Heart right ventricle (tissue), 16 donors: ENCODE measurements around the gene MAST2. TPM values are rescaled to one million over a fixed set of nuclear protein-coding genes. Genes with fewer than 3 reads are reported as not detected.
"Not testable (repeated sequence)": the region's sequence is repeated elsewhere in the genome, so short reads cannot be mapped to it uniquely, and the experiment has no call there.

Experiments
- ATAC-seq, 8 donors: fragments of 200-7000 bp; cut with Tn5 transposase; one replicate each; pipeline ENCODE4 v1.9.1; 2020; ENCODE audit warnings: mild to moderate bottlenecking in 8 of 8, moderate library complexity in 8 of 8, moderate number of reproducible peaks in 1 of 8
- DNase-seq, 2 donors: peaks; one replicate each; pipeline ENCODE4 v3.0.0-alpha.2; 2020
- H3K27ac ChIP-seq, 10 donors: fragments of 200-600 bp; sonication (generic) in 2 of 10; one replicate each; pipeline versions ENCODE4 v1.5.0 to v1.8.0; 2020 to 2022; ENCODE audit warnings: mild to moderate bottlenecking in 3 of 10
- H3K27me3 ChIP-seq, 7 donors: fragments of 200-600 bp; one replicate each; pipeline ENCODE4 v1.8.0; 2021 to 2022; ENCODE audit warnings: mild to moderate bottlenecking in 2 of 7
- H3K36me3 ChIP-seq, 9 donors: fragments of 200-600 bp; sonication (generic) in 1 of 9; one replicate each; pipeline versions ENCODE4 v1.5.0 to v1.8.0; 2020 to 2022; ENCODE audit warnings: mild to moderate bottlenecking in 2 of 9
- H3K4me1 ChIP-seq, 9 donors: fragments of 200-600 bp; sonication (generic) in 1 of 9; one replicate each; pipeline versions ENCODE4 v1.5.0 to v1.8.0; 2020 to 2022; ENCODE audit warnings: mild to moderate bottlenecking in 4 of 9
- H3K4me3 ChIP-seq, 10 donors: fragments of 200-600 bp; sonication (generic) in 2 of 10; one replicate each; pipeline versions ENCODE4 v1.5.0 to v1.8.0; 2020 to 2022; ENCODE audit warnings: mild to moderate bottlenecking in 7 of 10, moderate library complexity in 2 of 10
- H3K9me3 ChIP-seq, 11 donors: fragments of 200-600 bp in 10 of 11; sonication (generic) in 2 of 11; one replicate each; pipeline versions ENCODE4 v1.5.0 to v1.8.0; 2013 to 2022; ENCODE audit warnings: mild to moderate bottlenecking in 2 of 11, control low read depth in 1 of 11, moderate library complexity in 1 of 11
- CTCF ChIP-seq, 9 donors: fragments of 200-600 bp; sonication (generic) in 2 of 9; IDR thresholded peaks; one replicate each; pipeline versions ENCODE4 v1.5.0 to v1.8.0; 2021 to 2022; ENCODE audit warnings: antibody characterized with exemption in 9 of 9, mild to moderate bottlenecking in 5 of 9, moderate library complexity in 1 of 9
- WGBS, 2 donors: extraction: QIAGEN DNeasy Blood & Tissue Kit; methylation state at CpG; one replicate each; pipeline ENCODE4 v1.1.7; 2013; ENCODE audit warnings: inconsistent platforms in 1 of 2; 5-methylcytosine and 5-hydroxymethylcytosine counted together
- intact Hi-C, 10 donors: fragments of 100-400 bp; cut with DNase I; formaldehyde crosslinking; loops; one replicate each; pipeline versions ENCODE4 v1.11.1 to v1.14.2; 2022
- polyA plus RNA-seq, 2 donors: library from polyadenylated mRNA; stranded (reverse); fragments of 200-250 nt; gene quantifications; one replicate each; pipeline ENCODE4 v1.2.3, GENCODE V29; 2013
- total RNA-seq, 10 donors: library from RNA; stranded (reverse); fragmentation: NEBNext Ultra II Directional in 3 of 10; extraction: Animal tissue kit (Norgen Biotek cat#: 25700) in 3 of 10; gene quantifications; one replicate each; pipeline versions ENCODE4 v1.2.1 to v1.2.4, GENCODE V29; 2021 to 2023
- donor health status: Arrhythmogenic right ventricular cardiomyopathy.
- donor health status: ischemic (EF 13 %, LVEDD 7.1; RV severe dilation, severe dysfunction).
- donor health status: healthy with polysubstance abuse.
- donor health status: DM: no; HTN: yes; CAD: no.
- donor health status: DM: no; HTN: no; CAD: no.
- donor health status: ischemic (EF 25% LVEDD 6.9; RV normal size, moderate dysfunction).
- donor health status: ischemic (EF 25% LVEDD 5.7; RV mildly dilated, moderate dysfunction).
- donor health status: healthy.
- donor health status: DM: yes; HTN: yes; CAD: no.
- donor health status: Ischemic cardiomyopathy.
- donor health status: ischemic (EF 35%, LVEDD 5.7; RV mildly dilated, moderate dysfunction).
- donor health status: nonischemic (EF 11% LVEDD 7.7; RV severe dilation, severe dysfunction).
- donor health status: DM: yes; HTN: yes; CAD: no.
- donor health status: PGD.
- donor health status: ischemic (EF 29% LVEDD 5.4; RV normal size, mild dysfunction).
- donor health status: nonischemic (EF 23%, LVEDD 6.1; RV moderate dilation, normal function).

Gene MAST2
- total and polyA plus RNA-seq, 12 donors, result 66.4 to 129 (median 83.2) TPM

- ATAC-seq, result peak; percentile 73 to 95 (median 92)
- 40% methylated on average over 11 of the region's 11 CpGs for WGBS, 2 donors
- intact Hi-C loops, result loop anchor here in 4 of 10 donors (5.0 kb wide), 2 partner anchors 45 to 50 kb away; partner anchors contain the start of gene IPP (in 3 of the 4)
These were observed 791 bp upstream of the MAST2 start for GRCh38 chr1:45802343-45803298.

GRCh38 chr1:45803781-45804668 is 613 bp downstream of the MAST2 start:
- Histone ChIP-seq H3K4me3 (peak overlapping the region; percentile 19 to 62 (median 60)), H3K27ac (peak overlapping the region in 9 of 10 donors; percentile 50 to 90 (median 79)), H3K36me3 (peaks cover 0 to 10% (median 0%) of the 10 kb centered on the region in 9 donors), H3K4me1 (peaks cover 3 to 29% (median 20%) of the 10 kb centered on the region in 9 donors)
- intact Hi-C loops, result loop anchor here in 4 of 10 donors (5.0 kb wide), 2 partner anchors 47 to 52 kb away; partner anchors contain the start of gene IPP (in 3 of the 4)
- WGBS, 2 donors, result 2 to 3% methylated on average over 20 to 23 of the region's 60 CpGs
- not testable (repeated sequence) for H3K9me3 ChIP-seq, H3K27me3 ChIP-seq
- ATAC-seq, result peak in 6 of 8 donors; percentile 7 to 67 (median 36)
- peak; percentile 18 to 25 for DNase-seq

More at GRCh38 chr1:45802343-45803298, 791 bp upstream of the MAST2 start:
- DNase-seq, result peak; percentile 55 to 71
- Histone ChIP-seq H3K4me3 (peak overlapping the region in 9 of 10 donors; percentile 49 to 62 (median 60)), H3K27me3 (no peaks in the 10 kb centered on the region), H3K27ac (peak overlapping the region in 9 of 10 donors; percentile 50 to 90 (median 79)), H3K36me3 (peaks cover 0 to 7% (median 0%) of the 10 kb centered on the region in 9 donors), H3K4me1 (peaks cover 3 to 29% (median 20%) of the 10 kb centered on the region in 9 donors), H3K9me3 (no peaks in the 10 kb centered on the region)
- TF ChIP-seq CTCF (IDR thresholded peaks at IDR 0.05), result peak in 1 of 9 donors; percentile 6

DNA sequence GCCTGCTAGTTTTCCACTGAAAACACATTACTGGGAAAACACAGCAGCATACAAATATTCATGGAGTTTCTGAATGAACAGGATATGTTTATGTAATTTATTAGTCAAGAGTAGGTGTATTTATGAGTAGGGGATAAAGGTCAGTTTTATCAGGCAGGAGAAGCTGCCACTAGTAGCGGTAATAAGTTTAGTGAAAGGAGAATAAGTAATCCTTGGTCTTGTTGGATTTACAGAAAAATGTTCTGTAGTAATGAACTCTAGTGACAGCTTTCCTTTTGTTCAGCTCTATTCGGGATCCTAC is 1.2 kb downstream of the MAST2 start:
- Histone ChIP-seq H3K4me3 (peak overlapping the region in 8 of 10 donors; percentile 49 to 62 (median 60)), H3K27me3 (no peaks in the 10 kb centered on the region), H3K4me1 (peaks cover 3 to 29% (median 20%) of the 10 kb centered on the region in 9 donors), H3K27ac (peak overlapping the region in 2 of 10 donors; percentile 34 to 53), H3K9me3 (no peaks in the 10 kb centered on the region), H3K36me3 (peaks cover 0 to 10% (median 0%) of the 10 kb centered on the region in 9 donors)
- DNase-seq, result no peak
- intact Hi-C loops, result loop anchor here in 4 of 10 donors (5.0 kb wide), 2 partner anchors 47 to 52 kb away; partner anchors contain the start of gene IPP (in 3 of the 4)
- ATAC-seq, result no peak
- TF ChIP-seq CTCF (IDR thresholded peaks at IDR 0.05), result no peak
- WGBS, 2 donors, result 67 to 76% methylated on average over 2 of the region's 2 CpGs

- 98 to 99% methylated on average over 4 of the region's 4 CpGs for whole genome bisulfite sequencing, 2 donors
- intact Hi-C loops, result no loop called here
These were observed 2.7 kb downstream of the MAST2 start for GRCh38 chr1:45806129-45806528.

More at GRCh38 chr1:45806129-45806528, 2.7 kb downstream of the MAST2 start:
- Histone ChIP-seq H3K4me3 (no peak overlapping the region), H3K27ac (no peak overlapping the region), H3K9me3 (no peaks in the 10 kb centered on the region), H3K4me1 (peaks cover 3 to 29% (median 20%) of the 10 kb centered on the region in 9 donors), H3K27me3 (no peaks in the 10 kb centered on the region), H3K36me3 (peaks cover 0 to 10% (median 0%) of the 10 kb centered on the region in 9 donors)
- no peak for DNase-seq
- no peak for TF ChIP-seq CTCF (IDR thresholded peaks at IDR 0.05)
- ATAC-seq, result no peak
